Sigmoid colon (tissue), 7 donors: Measurements from ENCODE around the gene NECTIN2. TPM values are rescaled to one million over a fixed set of nuclear protein-coding genes. Genes with fewer than 3 reads are reported as not detected.

Experiments used
- DNase-seq: peaks from one replicate; pipeline ENCODE4 v3.0.0-alpha.2; 2019
- H3K27ac ChIP-seq, 4 donors: fragments of 200-600 bp; sonication (generic); one replicate each; pipeline ENCODE4 v1.5.1; 2016 to 2019; ENCODE audit warnings: mild to moderate bottlenecking in 1 of 4
- H3K27me3 ChIP-seq, 3 donors: fragments of 200-600 bp; sonication (generic); one replicate each; pipeline ENCODE4 v1.5.1; 2019; ENCODE audit warnings: mild to moderate bottlenecking in 1 of 3
- H3K36me3 ChIP-seq, 4 donors: fragments of 200-600 bp; sonication (generic); one replicate each; pipeline ENCODE4 v1.5.1; 2016 to 2019
- H3K4me1 ChIP-seq, 4 donors: fragments of 200-600 bp; sonication (generic); one replicate each; pipeline ENCODE4 v1.5.1; 2017 to 2019
- H3K4me3 ChIP-seq, 4 donors: fragments of 200-600 bp; sonication (generic); one replicate each; pipeline ENCODE4 v1.5.1; 2017 to 2019; ENCODE audit warnings: mild to moderate bottlenecking in 2 of 4, moderate library complexity in 1 of 4
- H3K9me3 ChIP-seq, 4 donors: fragments of 200-600 bp in 3 of 4; sonication (generic) in 3 of 4; one replicate each; pipeline versions ENCODE4 v1.5.1 to v1.6.1; 2013 to 2019
- CTCF ChIP-seq, 4 experiments: fragments of 450-650 bp in 3 of 4; fragments of 200-600 bp in 1 of 4; IDR thresholded peaks; one replicate each; pipeline ENCODE4 v1.5.1; 2016 to 2019; ENCODE audit warnings: antibody characterized with exemption in 4 of 4, mild to moderate bottlenecking in 3 of 4, moderate library complexity in 2 of 4
- EP300 ChIP-seq, 4 donors: sonication (generic); formaldehyde crosslinking; IDR thresholded peaks; one replicate each; pipeline ENCODE4 v1.6.1; 2017; ENCODE audit warnings: antibody characterized with exemption in 4 of 4
- POLR2A ChIP-seq, 2 donors: fragments of 450-650 bp; IDR thresholded peaks; one replicate each; pipeline ENCODE4 v1.6.1; 2016; ENCODE audit warnings: antibody characterized with exemption in 2 of 2, mild to moderate bottlenecking in 2 of 2, moderate library complexity in 2 of 2
- POLR2AphosphoS5 ChIP-seq, 4 donors: sonication (generic); formaldehyde crosslinking; IDR thresholded peaks; one replicate each; pipeline ENCODE4 v1.6.1; 2017; ENCODE audit warnings: antibody characterized with exemption in 4 of 4
- WGBS, 2 donors: extraction: QIAGEN DNeasy Blood & Tissue Kit; methylation state at CpG; one replicate each; pipeline ENCODE4 v1.1.7; 2013; 5-methylcytosine and 5-hydroxymethylcytosine counted together
- intact Hi-C: fragments of 100-400 bp; cut with DNase I; formaldehyde crosslinking; loops from one replicate; pipeline ENCODE4 v1.15.1; 2023
- polyA plus RNA-seq, 3 donors: library from polyadenylated mRNA; stranded (reverse); fragments of 200-250 nt; gene quantifications; one replicate each; pipeline ENCODE4 v1.2.3, GENCODE V29; 2013
- total RNA-seq, 4 donors: library from RNA; depleted of rRNA; stranded (reverse); fragments of >200 nt; gene quantifications; one replicate each; pipeline ENCODE4 v1.1.0, GENCODE V29; 2016
- donor health status: healthy with polysubstance abuse.
- donor health status: Bipolar disorder and iron deficiency.
- donor health status: healthy.

The NECTIN2 gene
- total and polyA plus RNA-seq, 7 donors: 15.6 to 68.6 (median 27.3) TPM

GRCh38 chr19:44817725-44818465 is 28.2 kb upstream of the NECTIN2 start:
- no peaks in the 10 kb centered on the region for H3K36me3 ChIP-seq
- no peak overlapping the region for H3K27ac ChIP-seq
- peaks cover 0 to 11% (median 8%) of the 10 kb centered on the region in 4 donors for H3K4me1 ChIP-seq
- 79 to 82% methylated on average over 8 of the region's 8 CpGs for WGBS, 2 donors
- H3K9me3 ChIP-seq: no peaks in the 10 kb centered on the region
- peaks cover 0 to 17% (median 5%) of the 10 kb centered on the region in 3 donors for H3K27me3 ChIP-seq
- TF ChIP-seq EP300 (IDR thresholded peaks at IDR 0.05): no peak
- no peak for TF ChIP-seq POLR2A (IDR thresholded peaks at IDR 0.05)
- TF ChIP-seq POLR2AphosphoS5 (IDR thresholded peaks at IDR 0.05): no peak
- TF ChIP-seq CTCF (IDR thresholded peaks at IDR 0.05): no peak
- intact Hi-C loops: no loop called here
- no peak for DNase-seq
- H3K4me3 ChIP-seq: no peak overlapping the region

GRCh38 chr19:44818466-44819031 is 27.5 kb upstream of the NECTIN2 start:
- Histone ChIP-seq H3K27me3 (peaks cover 0 to 17% (median 5%) of the 10 kb centered on the region in 3 donors), H3K9me3 (no peaks in the 10 kb centered on the region), H3K36me3 (no peaks in the 10 kb centered on the region), H3K4me3 (no peak overlapping the region), H3K4me1 (peaks cover 0 to 11% (median 8%) of the 10 kb centered on the region in 4 donors), H3K27ac (no peak overlapping the region)
- TF ChIP-seq POLR2AphosphoS5 (IDR thresholded peaks at IDR 0.05): no peak
- no peak for TF ChIP-seq EP300 (IDR thresholded peaks at IDR 0.05)
- TF ChIP-seq POLR2A (IDR thresholded peaks at IDR 0.05): no peak
- no peak for TF ChIP-seq CTCF (IDR thresholded peaks at IDR 0.05)
- DNase-seq: no peak
- intact Hi-C loops: no loop called here
- 60 to 76% methylated on average over 20 of the region's 20 CpGs for WGBS, 2 donors

- Histone ChIP-seq H3K4me1 (peaks cover 0 to 11% (median 8%) of the 10 kb centered on the region in 4 donors), H3K4me3 (no peak overlapping the region), H3K27me3 (peaks cover 0 to 17% (median 5%) of the 10 kb centered on the region in 3 donors), H3K27ac (no peak overlapping the region), H3K36me3 (no peaks in the 10 kb centered on the region), H3K9me3 (no peaks in the 10 kb centered on the region)
- TF ChIP-seq EP300 (IDR thresholded peaks at IDR 0.05) (no peak), CTCF (IDR thresholded peaks at IDR 0.05) (no peak), POLR2A (IDR thresholded peaks at IDR 0.05) (no peak), POLR2AphosphoS5 (IDR thresholded peaks at IDR 0.05) (no peak)
- no peak for DNase-seq
- intact Hi-C loops: no loop called here
- 93 to 94% methylated on average over 28 of the region's 28 CpGs for WGBS, 2 donors
Observed at GRCh38 chr19:44819246-44819832, 26.8 kb upstream of the NECTIN2 start.

- H3K27me3 ChIP-seq: peaks cover 0 to 17% (median 5%) of the 10 kb centered on the region in 3 donors
- H3K4me1 ChIP-seq: peaks cover 0 to 11% (median 8%) of the 10 kb centered on the region in 4 donors
- H3K27ac ChIP-seq: peak overlapping the region in 3 of 4 donors; percentile 12 to 49 (median 23)
- no peaks in the 10 kb centered on the region for H3K36me3 ChIP-seq
- intact Hi-C loops: no loop called here
- H3K4me3 ChIP-seq: no peak overlapping the region
- DNase-seq: no peak
- no peaks in the 10 kb centered on the region for H3K9me3 ChIP-seq
- TF ChIP-seq CTCF (IDR thresholded peaks at IDR 0.05) (no peak), EP300 (IDR thresholded peaks at IDR 0.05) (no peak), POLR2A (IDR thresholded peaks at IDR 0.05) (no peak), POLR2AphosphoS5 (IDR thresholded peaks at IDR 0.05) (no peak)
- 72 to 78% methylated on average over 35 of the region's 35 CpGs for WGBS, 2 donors
Observed at GRCh38 chr19:44820648-44821609, 25.2 kb upstream of the NECTIN2 start.
